ENCODE data around the gene SLC17A7. TPM values are rescaled to one million over a fixed set of nuclear protein-coding genes. Genes with fewer than 3 reads are reported as not detected.

The SLC17A7 gene
- total RNA-seq, 1 donor from 2014 or later = 13.9 TPM

- no peak for FAIRE-seq
Observed at GRCh38 chr19:49415102-49415809, 26.1 kb downstream of the SLC17A7 start.

GRCh38 chr19:49414256-49414655, 27.1 kb downstream of the SLC17A7 start:
- FAIRE-seq (no peak), DNase-seq (ENCODE audit: low spot score in 2 of 2) (peak in 1 of 2 donors; percentile 15)

More at GRCh38 chr19:49415102-49415809, 26.1 kb downstream of the SLC17A7 start:
- DNase-seq (ENCODE audit: low spot score in 2 of 2) = peak in 1 of 2 donors; percentile 20

GRCh38 chr19:49413348-49413747, 28.0 kb downstream of the SLC17A7 start:
- FAIRE-seq (no peak), DNase-seq (ENCODE audit: low spot score in 2 of 2) (peak in 1 of 2 donors; percentile 12)

GRCh38 chr19:49411681-49412326, 29.5 kb downstream of the SLC17A7 start:
- FAIRE-seq (no peak), DNase-seq (ENCODE audit: low spot score in 2 of 2) (no peak)

GRCh38 chr19:49409441-49410029, 31.8 kb downstream of the SLC17A7 start:
- DNase-seq (ENCODE audit: low spot score in 2 of 2) (no peak), FAIRE-seq (no peak)

- FAIRE-seq = no peak
Observed at GRCh38 chr19:49408816-49409440, 32.4 kb downstream of the SLC17A7 start.

GRCh38 chr19:49407482-49408015, 33.8 kb downstream of the SLC17A7 start:
- no peak for DNase-seq (ENCODE audit: low spot score in 2 of 2)
- no peak for FAIRE-seq

More at GRCh38 chr19:49408816-49409440, 32.4 kb downstream of the SLC17A7 start:
- no peak for DNase-seq (ENCODE audit: low spot score in 2 of 2)

GRCh38 chr19:49407079-49407478, 34.2 kb downstream of the SLC17A7 start:
- DNase-seq (ENCODE audit: low spot score in 2 of 2) (no peak), FAIRE-seq (no peak)

- DNase-seq (ENCODE audit: low spot score in 2 of 2) (no peak), FAIRE-seq (no peak)
Observed at GRCh38 chr19:49403404-49404187, 37.7 kb downstream of the SLC17A7 start.

- DNase-seq (ENCODE audit: low spot score in 2 of 2) (no peak), FAIRE-seq (no peak)
Observed at GRCh38 chr19:49400029-49400428, 41.3 kb downstream of the SLC17A7 start.

GRCh38 chr19:49398931-49399330, 42.4 kb downstream of the SLC17A7 start:
- DNase-seq (ENCODE audit: low spot score in 2 of 2) = no peak
- FAIRE-seq = no peak

GRCh38 chr19:49398001-49398615, 43.2 kb downstream of the SLC17A7 start:
- FAIRE-seq (no peak), DNase-seq (ENCODE audit: low spot score in 2 of 2) (no peak)

GRCh38 chr19:49396738-49397505, 44.4 kb downstream of the SLC17A7 start:
- DNase-seq (ENCODE audit: low spot score in 2 of 2) (no peak), FAIRE-seq (no peak)

GRCh38 chr19:49395581-49396407, 45.5 kb downstream of the SLC17A7 start:
- FAIRE-seq = no peak
- no peak for DNase-seq (ENCODE audit: low spot score in 2 of 2)

GRCh38 chr19:49393881-49394280, 47.4 kb downstream of the SLC17A7 start:
- DNase-seq (ENCODE audit: low spot score in 2 of 2) (no peak), FAIRE-seq (no peak)

- no peak for FAIRE-seq
- peak; percentile 62 to 82 for DNase-seq (ENCODE audit: low spot score in 2 of 2)
Observed at GRCh38 chr19:49391581-49392399, 49.5 kb downstream of the SLC17A7 start.

GRCh38 chr19:49390929-49391359, 50.4 kb downstream of the SLC17A7 start:
- FAIRE-seq (no peak), DNase-seq (ENCODE audit: low spot score in 2 of 2) (no peak)
